H1 (cell line): ENCODE results near the gene C11orf42. TPM values are rescaled to one million over a fixed set of nuclear protein-coding genes. Genes with fewer than 3 reads are reported as not detected.

ENCODE experiments used
- CBX8 ChIP-seq: fragments of 300-800, 300-1000 bp; sonication (generic); IDR thresholded peaks from 2 replicates; pipeline ENCODE4 v1.7.1; 2016; ENCODE audit warnings: low read depth, low read length, borderline replicate concordance
- CEBPB ChIP-seq: IDR thresholded peaks from 2 replicates; pipeline ENCODE4 v1.6.1; 2012; ENCODE audit warnings: low read depth, low read length
- CHD7 ChIP-seq: fragments of 300-600 bp; sonication (generic); IDR thresholded peaks from 2 replicates; pipeline ENCODE4 v1.7.1; 2012; ENCODE audit warnings: low read length, moderate library complexity, mild to moderate bottlenecking, inconsistent platforms; ENCODE audit not compliant: insufficient replicate concordance
- EZH2 ChIP-seq: fragments of 200-600 bp; sonication (generic); IDR thresholded peaks from 2 replicates; pipeline ENCODE4 v1.7.1; 2012; ENCODE audit warnings: low read depth, mild to moderate bottlenecking, moderate library complexity, low read length, inconsistent platforms; ENCODE audit not compliant: severe bottlenecking
- JUN ChIP-seq: IDR thresholded peaks from 2 replicates; pipeline ENCODE4 v1.6.1; 2011; ENCODE audit warnings: low read depth, mild to moderate bottlenecking, improper control_type of control experiment, low read length
- JUND ChIP-seq: IDR thresholded peaks from 2 replicates; pipeline ENCODE4 v1.6.1; 2011; ENCODE audit warnings: mild to moderate bottlenecking, improper control_type of control experiment, low read length
- RFX5 ChIP-seq: IDR thresholded peaks from 2 replicates; pipeline ENCODE4 v1.6.1; 2011; ENCODE audit warnings: low read depth, low read length, improper control_type of control experiment, borderline replicate concordance
- polyA plus RNA-seq, 7 experiments: library from polyadenylated mRNA; depleted of rRNA in 3 of 7; stranded (reverse) in 5 of 7; unstranded in 2 of 7; fragments of >200 nt in 5 of 7; fragments of 200-250 nt in 2 of 7; gene quantifications; 1 replicate in 5 of 7; 2 replicates in 1 of 7; 4 replicates in 1 of 7; pipeline versions ENCODE4 v1.2.1 to v1.2.3, GENCODE V29; 2011 to 2013; ENCODE audit warnings: missing spikeins in 2 of 7, mixed read lengths in 2 of 7
- total RNA-seq: library from RNA; stranded (reverse); fragmentation: NEBNext Ultra II Directional; extraction: Animal tissue kit (Norgen Biotek cat#: 25700); gene quantifications from 2 replicates; pipeline ENCODE4 v1.2.1, GENCODE V29; 2021

Gene C11orf42
- total and polyA plus RNA-seq, 2 of the 8 experiments (the other 6 are each of a cell fraction or from before 2014, with no cell fraction given), result not detected

GRCh38 chr11:6206456-6207180, 1.3 kb downstream of the C11orf42 start (continued):
- TF ChIP-seq CHD7 (no peak), JUN (no peak), RFX5 (no peak), JUND (no peak), CEBPB (no peak), EZH2 (no peak), CBX8 (no peak)
